CD4-positive, alpha-beta T cell treated with Interleukin-17A for 1 hour (primary cell): Measurements from ENCODE around the gene CD79B.

ENCODE experiments used
- DNase-seq: peaks from one replicate; pipeline ENCODE4 v3.0.0-alpha.2; 2020

Gene CD79B

DNA sequence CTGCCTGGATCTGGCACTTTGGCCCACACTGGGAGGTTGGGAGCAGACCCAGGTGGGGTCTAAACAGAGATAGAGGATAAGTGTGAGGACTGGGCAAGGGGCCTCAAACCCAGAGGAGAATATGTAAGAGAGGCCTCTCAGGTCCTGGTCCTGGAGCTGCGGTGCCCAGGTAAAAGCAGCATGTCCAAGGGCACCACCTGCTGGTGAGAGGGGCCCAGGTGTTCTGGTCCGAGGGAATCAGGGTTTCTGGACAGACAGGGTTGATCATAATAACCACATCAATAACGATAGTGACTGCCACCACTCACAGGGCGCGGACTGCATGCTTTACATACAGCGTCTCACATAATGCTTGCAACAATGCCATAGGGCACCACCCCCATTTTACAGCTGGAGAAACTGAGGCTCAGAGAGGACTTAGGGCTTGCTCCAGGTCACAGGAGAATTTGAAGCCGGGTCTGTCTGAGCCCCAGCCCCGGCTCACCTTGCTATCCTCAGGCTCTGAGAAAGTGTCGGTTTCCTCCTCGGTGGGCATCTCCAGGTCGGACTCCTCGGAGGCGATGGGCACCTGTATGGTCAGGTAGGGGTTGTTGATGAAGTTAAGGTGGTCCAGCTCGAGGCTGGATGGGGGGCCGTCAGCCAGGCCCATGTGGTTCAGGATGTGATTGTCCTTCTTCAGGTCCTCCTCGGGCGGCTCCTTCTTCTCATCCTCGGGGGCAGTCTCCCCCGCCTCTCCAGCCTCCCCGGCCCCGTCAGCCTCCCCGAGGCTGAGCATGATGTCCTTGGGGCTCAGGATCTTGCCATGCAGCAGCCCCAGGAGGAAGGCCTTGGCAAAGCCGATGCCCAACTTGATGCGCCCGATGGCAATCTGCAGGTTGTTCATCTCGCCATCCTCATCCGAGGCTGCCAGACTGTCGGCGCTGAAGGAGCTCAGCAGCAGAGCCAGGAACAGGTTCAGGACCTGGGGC lies 19.1 kb upstream of the CD79B start:
- peak; percentile 48 for DNase-seq

DNA sequence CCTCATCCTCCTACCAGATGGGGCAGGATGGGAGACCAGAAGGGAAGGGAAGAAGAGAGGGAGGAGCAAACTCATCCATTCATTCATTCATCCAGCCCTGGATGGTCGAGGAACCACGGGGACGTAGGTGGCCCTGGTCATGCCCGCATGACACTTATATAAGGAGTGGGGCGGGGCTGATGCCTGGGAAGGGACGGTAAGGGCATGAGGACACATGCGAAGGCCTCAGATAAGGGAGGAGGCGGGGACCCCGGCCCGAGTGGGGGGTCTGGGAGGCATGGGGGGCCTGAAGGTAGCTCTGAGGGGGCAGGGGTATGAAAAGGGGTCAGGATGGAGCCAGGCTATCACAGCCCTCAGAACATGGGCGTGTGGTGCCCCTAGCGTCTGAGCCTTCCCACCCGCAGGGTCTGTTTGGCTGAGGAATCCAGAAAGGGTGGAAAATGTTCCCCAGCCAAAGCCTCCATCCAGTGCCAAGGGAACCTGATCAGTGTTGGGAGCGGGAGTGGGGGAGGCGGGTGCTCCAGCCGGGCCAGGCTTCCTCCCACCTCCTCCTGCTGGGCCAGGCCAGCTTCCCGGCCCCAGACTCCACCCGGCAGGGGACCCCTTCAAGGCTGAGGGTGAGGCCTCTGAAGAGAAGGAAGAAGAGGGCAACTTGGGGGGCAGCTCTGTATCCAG lies 17.6 kb upstream of the CD79B start:
- no peak for DNase-seq

DNA sequence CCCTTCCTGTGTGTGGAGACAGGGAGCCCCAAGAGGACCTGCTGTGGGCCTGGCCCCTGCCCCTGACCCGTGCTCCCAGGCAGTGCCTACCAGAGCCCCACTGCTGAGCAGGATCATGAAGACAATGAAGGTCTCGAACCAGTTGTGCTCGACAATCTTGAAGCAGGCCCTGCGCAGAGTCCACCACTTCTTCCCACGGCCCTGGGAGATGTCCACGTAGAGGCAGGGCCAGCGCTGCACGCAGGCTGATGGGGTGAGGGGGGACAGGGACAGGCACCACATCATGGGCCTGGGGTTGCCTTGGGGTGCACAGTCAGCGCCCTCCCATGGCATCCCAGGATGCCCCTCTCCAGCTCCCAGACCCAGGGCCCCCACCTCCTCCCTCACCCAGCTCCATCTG lies 16.4 kb upstream of the CD79B start:
- no peak for DNase-seq

DNA sequence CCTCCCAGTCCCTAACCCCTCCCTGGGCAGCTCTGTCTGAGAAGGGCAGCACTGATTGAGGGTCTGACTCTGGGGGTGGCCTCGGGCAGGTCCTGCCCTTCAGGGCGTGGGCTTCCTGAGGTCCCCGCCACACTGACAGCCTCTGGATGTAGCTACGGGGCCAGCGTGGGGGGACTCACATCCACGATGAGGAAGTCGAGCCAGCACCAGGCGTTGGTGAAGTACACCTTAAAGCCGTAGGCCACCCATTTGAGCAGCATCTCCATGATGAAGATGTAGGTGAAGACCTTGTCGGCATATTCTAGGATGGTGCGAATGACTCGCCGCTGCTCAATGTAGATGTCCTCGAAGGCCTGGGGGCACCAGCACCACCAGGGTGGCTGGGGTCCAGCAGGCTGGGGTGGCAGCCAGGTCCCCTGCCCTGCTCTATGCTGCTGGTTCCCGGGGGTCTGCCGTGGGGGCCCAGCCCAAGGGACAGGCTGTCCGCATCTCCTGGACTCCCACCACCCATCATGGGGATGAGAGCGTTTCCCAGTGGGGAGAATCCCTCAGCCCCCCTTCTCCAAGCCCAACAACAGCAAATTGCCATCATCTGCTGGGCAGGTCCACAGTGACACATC lies 15.7 kb upstream of the CD79B start:
- DNase-seq = no peak

DNA sequence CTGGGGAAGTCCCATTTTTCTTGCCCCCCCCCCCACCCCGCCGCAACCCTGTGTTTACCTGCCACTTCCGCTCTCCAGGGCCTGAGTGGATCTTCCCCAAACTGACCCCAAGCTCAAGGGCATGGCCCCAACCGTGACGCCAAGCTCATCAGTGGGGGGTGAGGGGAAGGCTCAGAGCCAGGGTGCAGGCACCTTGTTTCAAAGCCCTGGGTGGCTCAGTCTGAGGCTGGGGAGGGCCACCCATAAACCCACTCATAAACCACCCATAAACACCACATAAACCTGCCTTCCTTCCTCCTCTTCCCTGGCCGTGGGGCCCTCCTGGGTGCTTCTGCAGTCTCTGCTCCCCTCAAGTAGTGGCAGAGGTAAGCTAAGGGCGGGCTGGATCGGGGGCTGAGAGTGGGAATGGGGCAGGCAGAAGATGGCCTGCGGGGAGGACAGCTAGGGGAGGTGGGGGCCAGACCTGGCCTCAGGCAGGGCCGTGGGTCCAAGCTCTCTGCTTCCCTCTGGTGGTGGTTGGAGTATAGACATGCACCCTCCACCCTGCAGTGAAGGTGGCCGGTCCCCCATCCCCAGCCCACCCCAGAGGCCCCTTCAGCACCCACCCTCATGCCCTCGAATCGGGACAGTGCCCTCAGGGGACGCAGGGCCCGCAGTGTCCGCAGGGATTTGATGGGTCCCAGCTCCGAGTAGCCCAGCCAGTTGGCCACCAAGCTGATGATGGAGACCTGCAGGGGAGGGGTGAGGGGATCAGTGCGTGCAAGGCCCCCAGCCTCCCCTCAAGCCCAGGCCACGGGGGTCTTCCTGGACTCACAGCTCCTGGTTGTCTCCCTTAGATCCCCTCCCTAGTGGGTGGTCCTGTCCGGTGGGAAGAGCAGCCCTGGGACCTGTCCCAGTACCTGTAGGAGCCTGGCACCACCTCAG lies 14.6 kb upstream of the CD79B start:
- peak; percentile 67 for DNase-seq

DNA sequence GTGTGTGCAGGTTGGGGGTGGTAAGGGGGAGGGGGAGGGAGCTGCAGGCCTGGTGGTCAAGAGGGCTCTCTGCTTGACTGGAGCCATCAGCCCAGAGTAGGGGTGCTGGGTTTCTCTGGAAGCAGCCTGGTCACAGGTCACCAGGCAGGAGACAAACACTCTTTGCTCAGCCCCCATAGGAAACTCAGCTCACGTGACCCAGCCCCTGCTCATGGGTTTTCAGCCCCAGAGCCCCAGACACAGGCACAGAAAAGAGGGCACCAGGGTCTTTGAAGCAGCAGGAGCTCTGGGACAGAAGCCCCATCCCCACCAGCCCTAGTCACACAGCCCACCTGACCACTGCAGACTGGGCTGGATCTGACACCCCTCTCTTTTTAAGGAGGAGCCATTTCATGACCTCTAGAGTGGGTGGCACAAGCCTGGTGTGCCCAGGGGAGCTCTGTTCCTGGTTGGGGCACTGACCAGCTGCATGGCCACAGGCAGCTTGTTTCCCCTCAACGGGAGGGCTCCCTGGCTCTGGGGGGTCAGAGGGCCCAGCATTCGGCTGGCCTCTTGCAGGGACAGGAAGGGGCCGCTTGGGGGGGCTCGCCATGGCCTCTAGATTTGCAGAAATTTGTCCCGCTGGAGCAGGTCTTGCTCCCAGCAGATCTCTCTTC lies 13.8 kb upstream of the CD79B start:
- DNase-seq = no peak

DNA sequence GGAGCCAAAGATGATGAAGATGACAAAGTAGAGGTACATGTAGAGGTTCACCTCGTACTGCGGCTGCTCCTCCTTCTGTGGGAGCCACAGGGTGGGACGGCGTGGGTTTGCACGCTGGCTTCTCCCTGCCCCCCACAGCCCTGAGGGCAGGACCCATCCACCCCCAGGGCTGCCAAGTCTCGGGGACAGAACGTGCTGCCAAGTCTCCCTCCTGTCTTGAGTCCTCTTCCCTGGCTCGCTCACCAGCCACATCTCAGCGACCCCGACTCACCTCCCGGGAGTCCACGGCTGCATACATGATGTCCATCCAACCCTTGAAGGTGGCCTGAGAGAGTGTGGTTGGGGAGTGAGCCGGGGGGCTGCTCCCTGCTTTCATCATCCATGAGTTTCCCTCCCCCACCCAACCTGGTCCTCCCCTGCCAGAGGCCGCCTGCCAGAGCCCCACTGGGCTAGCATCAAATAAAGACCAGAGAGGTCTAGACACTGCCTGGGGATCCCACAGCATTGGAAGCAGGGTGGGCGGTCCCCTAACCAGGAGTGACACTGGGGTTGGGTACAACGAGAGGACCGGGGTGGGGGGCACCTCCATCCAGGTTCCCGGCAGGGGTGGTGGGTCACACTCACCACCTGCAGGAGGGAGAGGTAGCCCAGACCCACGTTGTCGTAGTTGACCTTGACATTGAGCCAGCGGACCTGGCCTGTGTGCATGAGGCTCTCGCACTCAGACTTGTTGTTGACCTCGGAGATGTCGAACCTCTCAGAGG lies 12.8 kb upstream of the CD79B start:
- DNase-seq = no peak

DNA sequence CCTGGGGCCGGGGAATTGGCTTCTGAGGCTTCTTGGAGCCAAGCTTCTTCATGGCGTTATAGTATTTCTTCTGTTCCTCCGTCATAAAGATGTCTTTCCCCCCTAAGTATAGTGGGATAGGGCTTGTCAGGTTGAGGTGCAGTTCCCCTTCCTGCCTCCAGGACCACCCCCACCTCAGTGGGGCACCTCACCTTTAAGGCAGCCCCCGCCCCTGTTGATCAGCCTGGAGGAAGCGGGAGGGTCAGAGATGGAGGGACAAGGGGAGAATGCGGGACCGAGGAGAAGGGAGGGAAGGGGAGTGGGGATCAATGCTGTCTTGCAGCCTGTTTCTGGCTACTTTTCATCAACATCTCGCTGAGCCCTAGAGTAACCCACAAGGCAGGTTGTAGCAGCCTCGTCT lies 11.6 kb upstream of the CD79B start:
- DNase-seq = no peak

DNA sequence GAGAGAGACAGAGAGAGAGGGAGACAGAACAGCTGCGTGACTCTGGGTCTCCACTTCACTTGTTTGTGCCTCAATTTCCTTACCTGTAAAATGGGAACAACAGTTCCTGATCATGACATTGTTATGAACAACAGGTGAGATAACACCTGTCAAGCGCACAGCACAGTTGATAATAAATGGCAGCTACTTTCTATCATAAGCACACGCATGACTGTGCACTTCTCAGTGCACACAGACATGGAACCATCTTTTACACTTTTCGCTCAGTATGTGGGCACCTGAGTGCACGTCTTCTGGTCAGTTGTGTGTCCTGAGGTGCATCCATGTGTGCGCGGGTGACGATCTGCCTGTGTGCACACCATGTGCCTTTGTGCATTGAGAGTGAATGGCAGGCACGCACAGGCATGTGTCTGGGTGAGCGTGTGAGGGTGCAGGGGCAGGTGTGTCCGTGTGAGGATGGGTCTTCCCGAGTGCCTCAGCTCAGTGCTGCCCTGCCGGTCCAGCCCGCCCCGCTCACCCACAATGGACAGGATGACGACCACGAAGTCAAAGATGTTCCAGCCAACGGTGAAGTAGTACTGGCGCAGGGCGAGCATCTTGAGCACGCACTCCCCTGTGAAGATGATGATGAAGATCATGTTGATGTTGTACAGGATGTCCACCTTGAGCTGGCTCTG lies 10.3 kb upstream of the CD79B start:
- no peak for DNase-seq

DNA sequence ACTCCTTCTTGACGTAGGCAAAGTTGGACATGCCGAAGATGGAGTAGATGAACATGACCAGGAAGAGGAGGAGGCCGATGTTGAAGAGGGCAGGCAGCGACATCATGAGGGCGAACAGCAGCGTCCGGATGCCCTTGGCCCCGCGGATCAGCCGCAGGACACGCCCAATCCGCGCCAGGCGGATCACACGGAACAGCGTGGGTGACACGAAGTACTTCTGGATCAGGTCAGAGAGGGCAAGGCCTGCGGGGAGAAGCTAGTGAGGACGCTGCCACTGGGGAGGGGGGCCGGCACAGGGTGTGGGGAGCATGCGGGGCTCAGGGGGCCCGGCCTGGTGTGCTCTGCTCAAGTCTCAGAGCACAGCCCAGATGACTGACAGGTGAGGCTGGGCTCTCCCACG lies 9.6 kb upstream of the CD79B start:
- no peak for DNase-seq

DNA sequence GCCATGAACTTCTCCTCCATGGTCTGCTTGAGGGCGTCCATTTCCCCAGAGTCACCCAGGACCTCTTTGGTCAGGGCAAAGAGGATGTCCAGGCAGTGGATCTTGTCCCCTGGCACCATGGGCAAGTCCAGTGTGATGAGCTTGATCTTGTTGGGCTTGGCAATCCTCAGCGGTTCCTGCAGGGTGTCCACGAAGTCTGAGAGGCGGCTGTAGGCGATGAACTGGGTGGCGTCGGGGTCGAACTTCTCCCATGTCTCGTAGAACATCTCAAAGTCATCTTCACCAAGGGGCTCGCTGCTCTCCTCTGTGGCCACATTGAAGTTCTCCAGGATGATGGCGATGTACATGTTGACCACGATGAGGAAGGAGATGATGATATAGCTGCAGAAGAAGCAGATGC lies 9.0 kb upstream of the CD79B start:
- DNase-seq = no peak

DNA sequence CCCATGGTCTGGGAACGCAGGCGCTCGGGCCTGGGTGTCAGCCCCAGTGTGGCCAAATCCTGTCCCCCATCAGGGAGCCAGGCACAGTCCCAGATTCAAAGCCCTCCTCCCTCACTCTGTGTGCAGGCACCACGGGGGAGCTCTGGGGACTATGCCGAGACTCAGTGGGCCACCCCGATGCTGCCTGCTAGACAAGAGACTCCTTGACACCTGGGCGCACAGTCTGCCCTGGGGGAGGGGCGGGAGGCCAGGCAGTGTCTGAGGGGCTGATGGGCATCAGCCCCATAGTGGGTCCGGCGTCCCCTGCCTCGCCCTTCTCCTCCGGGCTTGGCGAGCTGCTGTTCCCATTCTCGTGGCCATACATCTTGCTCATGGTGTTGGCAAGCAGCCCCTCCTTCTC lies 8.5 kb upstream of the CD79B start:
- no peak for DNase-seq

DNA sequence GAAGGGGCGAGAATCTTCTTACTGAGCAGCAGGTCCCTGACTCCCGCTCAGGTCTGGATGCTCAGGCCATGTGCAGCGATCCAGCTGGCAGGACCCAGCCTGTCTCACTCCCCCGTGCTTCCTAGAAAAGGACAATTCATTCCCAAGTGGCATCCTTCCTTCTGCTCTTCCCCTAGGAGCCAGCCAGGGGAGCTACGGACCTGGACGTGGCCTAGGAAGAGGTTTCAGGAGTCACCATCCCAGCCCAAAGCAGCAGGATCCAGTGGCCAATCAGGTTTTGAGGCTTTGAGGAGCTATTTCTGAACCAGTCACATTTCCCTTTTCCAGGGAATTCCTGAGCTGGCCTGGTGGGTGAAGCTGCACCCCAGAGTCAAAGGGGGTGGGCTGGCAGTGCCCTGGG lies 7.8 kb upstream of the CD79B start:
- DNase-seq = no peak

DNA sequence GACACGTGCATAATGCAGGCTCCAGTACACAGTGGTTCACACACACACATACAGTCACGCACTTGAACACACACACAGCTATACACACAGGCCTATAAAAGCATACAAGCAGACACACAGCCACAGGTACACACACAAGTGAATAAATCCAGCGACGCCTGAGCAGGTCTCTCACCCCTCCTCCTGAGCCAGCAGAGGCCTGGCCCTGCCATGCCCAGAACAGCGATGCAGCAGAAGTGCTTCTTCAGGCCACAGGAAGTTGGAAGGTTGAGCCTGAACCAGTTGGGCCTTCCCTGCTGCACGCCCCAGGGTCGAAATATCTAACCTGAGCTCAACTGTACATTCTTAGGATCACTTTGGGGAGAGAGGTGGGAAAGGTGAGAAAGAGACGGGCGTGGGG lies 7.3 kb upstream of the CD79B start:
- no peak for DNase-seq

DNA sequence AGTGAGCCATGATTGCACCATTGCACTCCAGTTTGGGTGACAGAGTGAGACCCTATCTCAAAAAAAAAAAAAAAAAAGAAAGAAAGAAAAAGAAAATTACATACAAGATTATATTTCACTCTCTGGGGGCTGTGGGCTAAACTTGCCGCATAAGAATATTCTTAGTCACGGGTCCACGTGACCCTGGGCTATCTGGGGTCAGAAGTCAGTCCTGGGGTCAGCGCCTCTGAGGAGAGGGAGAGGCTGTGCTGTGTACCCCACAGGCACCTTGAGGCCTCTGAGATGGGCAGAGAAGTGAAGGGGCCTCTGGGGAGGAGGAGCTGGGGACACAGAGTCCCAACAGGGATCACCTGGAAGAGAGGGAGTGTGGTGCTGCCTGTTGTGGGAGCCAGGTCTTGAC lies 5.8 kb upstream of the CD79B start:
- DNase-seq = no peak

DNA sequence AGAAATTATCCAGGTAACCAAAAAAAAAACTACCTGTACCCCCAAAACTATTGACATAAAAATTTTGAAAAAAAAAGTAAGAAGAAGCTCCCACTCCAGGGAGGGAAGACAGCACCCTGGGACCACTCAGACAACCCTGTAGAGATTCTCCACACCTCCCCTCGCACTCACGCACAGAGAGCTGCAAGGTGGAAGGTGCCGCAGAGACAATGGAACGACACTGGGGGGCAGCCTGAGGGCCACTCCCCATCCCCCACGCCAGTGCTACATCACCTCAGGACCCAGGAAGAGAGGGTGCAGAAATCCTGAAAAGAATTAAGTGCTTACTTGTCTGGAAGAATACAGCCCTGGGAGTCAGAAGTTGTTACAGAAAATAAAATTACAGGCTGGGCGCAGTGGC lies 5.2 kb upstream of the CD79B start:
- DNase-seq = no peak

DNA sequence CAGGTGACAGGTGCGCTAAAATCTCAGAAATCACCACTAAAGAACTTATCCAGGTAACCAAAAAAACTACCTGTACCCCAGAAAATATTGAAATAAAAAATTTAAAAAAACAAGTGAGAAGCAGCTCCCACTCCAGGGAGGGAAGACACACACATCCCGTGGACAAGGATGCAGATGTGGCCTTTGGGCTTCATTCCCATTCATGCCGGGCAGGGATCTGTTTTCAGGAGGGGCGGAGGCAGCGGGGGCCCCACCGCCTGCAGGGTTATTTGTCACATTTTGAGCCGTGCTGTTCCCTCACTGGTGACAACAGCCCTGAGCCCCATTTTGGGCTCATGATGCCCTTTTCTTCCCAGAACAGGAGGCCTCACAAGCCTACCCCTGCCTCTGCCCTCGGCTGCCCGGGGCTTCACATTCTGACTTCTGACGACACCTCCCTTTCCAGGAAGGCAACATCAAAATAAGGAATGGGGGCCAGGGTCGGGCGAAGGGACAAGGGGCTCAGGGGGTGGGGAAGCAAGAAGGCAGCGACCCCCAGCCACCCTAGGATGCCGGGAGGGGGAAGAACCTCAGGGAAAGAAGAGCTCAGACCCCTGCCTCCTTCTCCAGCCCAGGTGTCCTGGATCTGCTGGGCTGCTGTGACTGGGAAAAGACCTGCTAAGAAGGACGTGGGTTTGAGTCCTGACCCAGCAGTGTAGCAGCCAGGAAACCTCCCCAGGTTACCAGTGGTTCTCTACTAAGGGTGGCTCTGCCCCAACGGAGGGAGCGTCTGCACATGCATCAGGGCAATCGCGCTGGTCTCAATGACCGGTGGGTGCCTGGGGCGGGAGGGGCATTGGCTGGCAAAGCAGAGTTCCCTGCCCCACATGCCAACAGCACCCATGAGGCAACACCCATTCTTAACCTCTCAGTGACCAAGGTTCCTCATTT lies 2.3 kb upstream of the CD79B start:
- DNase-seq = no peak

DNA sequence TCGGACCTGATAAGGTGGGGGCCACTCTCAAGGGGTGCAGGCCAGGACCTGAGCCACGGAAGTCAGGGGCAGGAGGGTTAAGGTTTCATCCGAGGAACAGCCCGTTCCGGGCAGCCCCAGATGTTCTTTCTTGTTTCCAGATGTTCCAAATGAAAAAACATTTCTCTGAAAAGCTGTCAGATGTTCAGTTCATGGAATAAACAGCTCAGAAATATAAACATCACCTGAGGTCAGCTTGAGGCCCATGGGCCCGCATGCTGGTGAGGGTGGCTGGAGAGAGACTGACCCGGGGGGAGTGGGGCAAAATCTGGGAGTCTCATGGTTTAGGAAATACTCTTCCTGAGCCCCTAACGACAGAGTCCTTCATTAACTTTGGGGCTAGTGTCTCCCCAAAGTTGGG lies 1.5 kb upstream of the CD79B start:
- DNase-seq = no peak

DNA sequence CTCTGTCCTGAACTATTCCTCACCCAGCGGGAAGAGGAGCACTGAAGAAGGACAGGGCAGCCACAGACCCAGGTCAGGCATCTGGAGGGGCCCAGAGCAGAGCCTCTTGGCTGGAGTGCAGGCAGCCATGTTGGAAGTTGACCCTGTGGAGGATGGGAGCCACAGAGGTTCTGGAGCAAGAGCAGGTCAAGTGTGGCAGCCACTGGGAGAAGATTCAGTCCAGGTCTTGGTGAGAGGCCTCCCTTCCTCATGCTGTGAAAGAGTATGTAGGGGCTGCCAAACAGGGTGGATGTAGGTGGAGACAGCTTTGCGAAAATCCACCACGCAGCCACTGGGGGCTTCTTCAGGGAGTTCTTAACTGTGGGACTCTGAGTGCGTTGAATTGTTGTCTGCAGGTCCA lies 590 bp upstream of the CD79B start:
- DNase-seq = no peak
